ENCODE results near the gene NDUFA5.
"Not testable (repeated sequence)": the region's sequence is repeated elsewhere in the genome, so short reads cannot be mapped to it uniquely, and the experiment has no call there.

NDUFA5 gene

GRCh38 chr7:123555484-123555883 lies 2.1 kb downstream of the NDUFA5 start:
- no peak for DNase-seq

GRCh38 chr7:123553159-123553558 lies 4.5 kb downstream of the NDUFA5 start:
- DNase-seq: no peak

- peak; percentile 79 for DNase-seq
Observed at GRCh38 chr7:123552641-123553040, 5.0 kb downstream of the NDUFA5 start.

DNA sequence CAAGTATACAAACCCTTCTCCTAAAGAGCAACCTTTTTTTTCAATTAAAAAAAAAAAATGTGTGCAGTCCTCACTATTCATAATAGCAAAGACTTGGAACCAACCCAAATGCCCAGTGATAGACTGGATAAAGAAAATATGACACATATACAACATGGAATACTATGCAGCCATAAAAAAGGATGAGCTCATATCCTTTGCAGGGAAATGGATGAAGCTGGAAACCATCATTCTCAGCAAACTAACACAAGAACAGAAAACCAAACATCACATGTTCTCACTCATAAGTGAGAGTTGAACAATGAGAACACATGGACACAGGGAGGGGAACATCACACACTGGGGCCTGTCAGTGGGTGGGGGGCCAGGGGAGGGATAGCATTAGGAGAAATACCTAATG lies 5.5 kb downstream of the NDUFA5 start:
- DNase-seq: not testable (repeated sequence)

- no peak for DNase-seq
Observed at GRCh38 chr7:123548406-123548805, 9.2 kb downstream of the NDUFA5 start.

- no peak for DNase-seq
Observed at GRCh38 chr7:123539871-123540270, 17.7 kb downstream of the NDUFA5 start.

GRCh38 chr7:123538897-123539296 lies 18.7 kb downstream of the NDUFA5 start:
- no peak for DNase-seq

DNA sequence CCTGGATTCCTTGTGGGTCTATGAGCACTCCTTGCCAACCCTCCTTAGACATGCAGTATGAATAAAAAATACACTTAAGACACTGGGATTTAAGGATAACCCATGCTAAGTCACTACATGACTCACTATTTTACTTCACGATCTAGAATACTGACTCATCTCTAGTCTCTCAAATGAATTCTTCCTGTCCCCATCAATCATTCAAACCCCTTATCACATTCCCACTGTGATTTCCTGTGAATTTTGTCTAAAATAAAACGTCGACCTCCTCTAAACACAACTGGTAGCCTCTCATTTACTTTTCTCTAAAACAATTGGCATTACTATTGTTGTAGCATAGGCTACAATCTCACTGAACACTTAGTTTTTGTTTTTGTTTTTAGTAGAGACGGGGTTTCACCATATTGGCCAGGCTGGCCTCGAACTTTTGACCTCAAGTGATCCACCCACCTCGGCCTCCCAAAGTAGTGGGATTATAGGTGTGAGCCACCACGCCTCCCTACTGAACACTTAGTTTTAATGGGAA lies 19.4 kb downstream of the NDUFA5 start:
- no peak for DNase-seq

- peak; percentile 54 for DNase-seq
Observed at GRCh38 chr7:123537026-123537642, 20.5 kb downstream of the NDUFA5 start.

- DNase-seq: no peak
Observed at GRCh38 chr7:123535517-123535916, 22.1 kb downstream of the NDUFA5 start.

DNA sequence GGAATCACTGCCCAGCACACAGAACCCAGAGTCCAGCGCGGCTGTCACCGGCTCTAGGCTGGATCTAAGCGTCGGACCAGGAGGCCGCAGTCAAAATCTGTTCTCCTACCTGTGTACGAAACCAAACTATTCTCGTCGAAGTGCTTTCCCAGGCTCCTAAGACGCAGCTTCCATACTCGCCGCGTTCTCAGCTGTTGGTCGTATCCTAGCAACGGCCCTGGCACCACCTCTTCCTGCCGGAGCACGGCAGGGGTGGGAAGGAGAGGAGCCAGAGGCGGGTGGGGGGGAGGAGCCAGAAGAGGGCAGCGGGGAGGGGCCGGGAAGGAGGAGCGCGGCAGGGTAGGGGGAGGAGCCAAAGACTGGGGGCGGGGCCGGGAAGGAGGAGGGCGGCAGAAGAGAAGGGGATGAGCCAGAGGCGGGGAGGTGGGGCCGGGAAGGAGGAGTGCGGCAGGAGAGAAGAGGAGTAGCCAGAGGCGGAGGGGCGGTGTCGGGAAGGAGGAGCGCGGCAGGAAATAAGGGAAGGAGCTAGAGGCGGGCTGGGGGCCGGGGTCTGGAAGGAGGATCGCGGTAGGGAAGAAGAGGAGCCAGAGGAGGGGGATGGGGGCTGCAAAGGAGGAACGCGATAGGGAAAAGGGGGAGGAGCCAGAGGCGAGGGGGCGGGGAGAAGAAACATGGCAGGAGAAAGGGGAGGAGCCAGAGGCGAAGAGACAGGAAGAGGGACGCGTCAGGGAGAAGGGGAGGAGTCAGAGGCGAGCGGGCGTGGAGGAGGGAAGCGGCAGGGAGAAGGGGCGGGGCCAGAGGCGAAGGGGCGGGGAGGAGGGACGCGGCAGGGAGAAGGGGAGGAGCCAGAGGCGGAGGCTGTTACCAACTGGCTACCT lies 23.0 kb downstream of the NDUFA5 start, which contains the start of gene IQUB:
Gene IQUB (minus strand): TSS at position 213 of the 878 bp plus-strand sequence. CDS start 22,255 bp downstream, outside the sequence.
- peak; percentile 99 for DNase-seq

GRCh38 chr7:123533929-123534382 lies 23.7 kb downstream of the NDUFA5 start:
- no peak for DNase-seq

DNA sequence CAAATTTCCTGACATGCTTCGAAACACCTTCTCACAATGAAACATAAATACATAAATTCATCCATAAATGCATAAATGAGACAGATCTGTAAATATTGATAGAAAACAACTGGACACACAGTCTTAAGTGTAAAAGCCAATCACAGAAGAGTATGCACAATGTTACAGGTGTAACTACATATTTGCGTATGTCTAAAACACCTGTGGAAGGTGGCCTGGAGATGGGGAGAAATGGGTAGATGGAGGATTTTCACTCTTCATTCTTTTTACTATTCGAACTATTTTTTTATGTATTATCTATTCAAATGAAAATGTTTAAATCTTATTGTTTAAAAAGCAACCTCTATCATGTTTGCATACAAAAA lies 24.1 kb downstream of the NDUFA5 start:
- no peak for DNase-seq

DNA sequence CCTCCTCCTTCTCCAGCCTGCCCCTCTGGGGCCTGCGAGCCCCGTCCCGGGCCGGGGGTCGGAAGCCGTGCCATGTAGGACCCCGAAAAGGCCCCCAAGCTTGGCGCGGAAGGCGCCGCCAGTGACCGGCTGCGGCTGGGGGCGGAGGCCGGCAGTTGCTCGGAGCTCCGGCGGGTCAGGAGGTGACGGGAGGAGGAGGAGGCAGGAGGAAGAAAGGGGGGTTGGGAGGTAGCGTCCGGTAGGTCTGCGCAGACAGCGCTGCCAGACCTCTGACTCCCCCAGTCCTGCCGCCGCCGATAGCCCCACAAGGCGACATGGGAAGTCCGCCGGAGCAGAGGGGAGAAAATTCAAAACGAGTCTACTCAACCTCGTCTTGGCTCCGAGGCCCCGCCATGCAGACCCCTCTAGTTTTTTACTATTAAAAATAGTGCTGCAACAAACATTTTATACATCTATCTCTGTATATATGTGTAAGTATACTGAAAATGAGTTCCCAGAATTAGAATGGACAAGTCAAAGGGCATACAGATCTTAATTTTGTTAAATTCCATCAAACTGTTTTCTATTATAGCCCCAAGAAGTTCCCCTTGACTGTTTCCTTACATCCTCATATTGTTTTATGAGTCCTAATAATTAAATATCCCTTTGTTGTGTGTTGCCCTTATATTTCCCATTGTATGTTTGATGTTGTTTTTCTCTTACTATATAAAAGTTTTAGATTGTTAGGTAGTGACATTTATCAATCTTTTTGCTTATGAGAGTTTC lies 24.6 kb downstream of the NDUFA5 start:
- DNase-seq: peak; percentile 42

GRCh38 chr7:123532343-123532742 lies 25.3 kb downstream of the NDUFA5 start:
- DNase-seq: not testable (repeated sequence)

GRCh38 chr7:123530035-123530591 lies 27.5 kb downstream of the NDUFA5 start:
- DNase-seq: not testable (repeated sequence)

DNA sequence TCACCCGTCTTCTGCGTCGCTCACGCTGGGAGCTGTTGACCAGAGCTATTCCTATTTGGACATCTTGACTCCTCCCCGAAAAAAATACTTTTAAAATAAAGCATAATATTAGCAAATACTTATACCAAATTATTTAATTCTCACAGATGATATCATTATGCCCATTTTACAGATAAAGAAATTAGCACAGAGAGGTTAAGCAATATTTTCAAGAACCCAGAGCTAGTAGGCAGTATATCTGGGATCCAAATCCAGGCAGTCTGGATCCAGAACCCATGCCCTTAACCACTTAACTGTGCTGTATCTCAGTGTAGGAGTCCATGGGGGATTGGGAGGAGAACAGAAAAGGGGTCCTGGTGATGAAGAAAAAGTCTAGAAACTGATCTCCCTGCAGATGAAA lies 29.4 kb downstream of the NDUFA5 start:
- no peak for DNase-seq

- DNase-seq: not testable (repeated sequence)
Observed at GRCh38 chr7:123527712-123528225, 29.8 kb downstream of the NDUFA5 start.

DNA sequence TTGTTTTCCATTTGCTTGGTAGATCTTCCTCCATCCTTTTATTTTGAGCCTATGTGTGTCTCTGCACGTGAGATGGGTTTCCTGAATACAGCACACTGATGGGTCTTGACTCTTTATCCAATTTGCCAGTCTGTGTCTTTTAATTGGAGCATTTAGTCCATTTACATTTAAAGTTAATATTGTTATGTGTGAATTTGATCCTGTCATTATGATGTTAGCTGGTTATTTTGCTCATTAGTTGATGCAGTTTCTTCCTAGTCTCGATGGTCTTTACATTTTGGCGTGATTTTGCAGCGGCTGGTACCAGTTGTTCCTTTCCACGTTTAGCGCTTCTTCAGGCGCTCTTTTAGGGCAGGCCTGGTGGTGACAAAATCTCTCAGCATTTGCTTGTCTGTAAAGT lies 31.1 kb downstream of the NDUFA5 start:
- DNase-seq: not testable (repeated sequence)

- no peak for DNase-seq
Observed at GRCh38 chr7:123522066-123522465, 35.6 kb downstream of the NDUFA5 start.

- no peak for DNase-seq
Observed at GRCh38 chr7:123505221-123505620, 52.4 kb downstream of the NDUFA5 start.

DNA sequence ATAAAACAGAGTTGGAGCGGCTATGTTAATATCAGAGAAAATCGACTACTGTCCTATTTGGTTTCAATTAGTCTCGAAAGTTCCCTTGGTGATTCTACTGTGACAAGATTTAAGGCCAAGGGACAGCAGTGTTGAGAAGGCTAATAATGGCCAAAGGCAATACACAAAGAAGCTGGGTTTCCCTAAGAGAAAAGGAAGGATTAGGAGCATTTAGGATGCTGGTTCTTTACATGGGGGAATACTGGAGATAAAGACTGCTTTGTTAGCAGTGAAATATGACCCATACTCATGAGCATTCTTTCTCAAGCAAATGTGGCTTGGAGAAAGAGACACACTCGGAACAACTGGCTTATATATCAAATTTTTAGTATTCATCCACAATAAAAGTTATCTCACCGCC lies 55.4 kb downstream of the NDUFA5 start:
- no peak for DNase-seq
